H9 (cell line): ENCODE data around the gene MLLT3. TPM values are rescaled to one million over a fixed set of nuclear protein-coding genes. Genes with fewer than 3 reads are reported as not detected.
"Not testable (repeated sequence)": the region's sequence is repeated elsewhere in the genome, so short reads cannot be mapped to it uniquely, and the experiment has no call there.

Source experiments
- DNase-seq: peaks from one replicate; pipeline ENCODE4 v3.0.0-alpha.2; 2017
- H2AFZ ChIP-seq: one replicate; pipeline ENCODE4 v1.6.1; 2013; ENCODE audit warnings: mild to moderate bottlenecking, low read length, control low read depth, moderate library complexity
- H2AK5ac ChIP-seq: 2 replicates; pipeline ENCODE4 v1.6.1; 2013; ENCODE audit warnings: low read length, control low read depth, mixed read lengths; ENCODE audit not compliant: insufficient read length
- H2BK120ac ChIP-seq: one replicate; pipeline ENCODE4 v1.6.1; 2013; ENCODE audit warnings: low read depth, mild to moderate bottlenecking, low read length, control low read depth, inconsistent platforms; ENCODE audit not compliant: poor library complexity, severe bottlenecking
- H2BK12ac ChIP-seq: 2 replicates; pipeline ENCODE4 v1.6.1; 2013; ENCODE audit warnings: low read length, control low read depth, mixed read lengths, low read depth; ENCODE audit not compliant: insufficient read length
- H2BK15ac ChIP-seq: 2 replicates; pipeline ENCODE4 v1.6.1; 2013; ENCODE audit warnings: low read depth, low read length, control low read depth
- H2BK20ac ChIP-seq: one replicate; pipeline ENCODE4 v1.6.1; 2013; ENCODE audit warnings: low read depth, mild to moderate bottlenecking, low read length, control low read depth, inconsistent platforms; ENCODE audit not compliant: poor library complexity, severe bottlenecking
- H2BK5ac ChIP-seq: 2 replicates; pipeline ENCODE4 v1.6.1; 2013; ENCODE audit warnings: low read length, control low read depth, mixed read lengths; ENCODE audit not compliant: insufficient read length
- H3K14ac ChIP-seq: 2 replicates; pipeline ENCODE4 v1.6.1; 2013; ENCODE audit warnings: low read length, control low read depth; ENCODE audit not compliant: insufficient read depth
- H3K18ac ChIP-seq: 2 replicates; pipeline ENCODE4 v1.6.1; 2013; ENCODE audit warnings: low read depth, mild to moderate bottlenecking, mixed read lengths, low read length, control low read depth; ENCODE audit not compliant: insufficient read length
- H3K23ac ChIP-seq: 2 replicates; pipeline ENCODE4 v1.6.1; 2013; ENCODE audit warnings: low read length, control low read depth, mixed read lengths, low read depth; ENCODE audit not compliant: insufficient read length
- H3K23me2 ChIP-seq: 2 replicates; pipeline ENCODE4 v1.6.1; 2013; ENCODE audit warnings: low read depth, mild to moderate bottlenecking, mixed read lengths, low read length, control low read depth; ENCODE audit not compliant: insufficient read length, poor library complexity, severe bottlenecking
- H3K27ac ChIP-seq: 2 replicates; pipeline ENCODE4 v1.5.1; 2013; ENCODE audit warnings: low read length, control low read depth, mixed read lengths, low read depth; ENCODE audit not compliant: insufficient read length
- H3K27me3 ChIP-seq: 2 replicates; pipeline ENCODE4 v1.6.1; 2013; ENCODE audit warnings: low read length, control low read depth, inconsistent platforms; ENCODE audit not compliant: insufficient read depth
- H3K4ac ChIP-seq: 2 replicates; pipeline ENCODE4 v1.6.1; 2013; ENCODE audit warnings: low read depth, mild to moderate bottlenecking, control low read depth, inconsistent platforms, low read length, moderate library complexity
- H3K4me1 ChIP-seq: 2 replicates; pipeline ENCODE4 v1.6.1; 2013; ENCODE audit warnings: low read length, control low read depth, inconsistent platforms; ENCODE audit not compliant: insufficient read depth
- H3K4me2 ChIP-seq: 2 replicates; pipeline ENCODE4 v1.6.1; 2013; ENCODE audit warnings: low read length, control low read depth, mixed read lengths; ENCODE audit not compliant: insufficient read length, insufficient read depth
- H3K56ac ChIP-seq: 2 replicates; pipeline ENCODE4 v1.6.1; 2013; ENCODE audit warnings: low read depth, mild to moderate bottlenecking, mixed read lengths, low read length, control low read depth; ENCODE audit not compliant: insufficient read length
- H3K79me1 ChIP-seq: 2 replicates; pipeline ENCODE4 v1.6.1; 2013; ENCODE audit warnings: low read depth, mild to moderate bottlenecking, moderate library complexity, low read length, control low read depth, inconsistent platforms; ENCODE audit not compliant: insufficient read depth, poor library complexity, severe bottlenecking
- H3K79me2 ChIP-seq: 2 replicates; pipeline ENCODE4 v1.6.1; 2013; ENCODE audit warnings: low read length, control low read depth, inconsistent platforms; ENCODE audit not compliant: insufficient read depth
- H3K9ac ChIP-seq: 2 replicates; pipeline ENCODE4 v1.6.1; 2013; ENCODE audit warnings: low read length, control low read depth, mixed read lengths; ENCODE audit not compliant: insufficient read length; ENCODE audit errors: extremely low read depth
- H3K9me3 ChIP-seq: one replicate; pipeline ENCODE4 v1.6.1; 2013; ENCODE audit warnings: low read depth, low read length, inconsistent platforms; ENCODE audit not compliant: control insufficient read depth
- H3T11ph ChIP-seq: one replicate; pipeline ENCODE4 v1.6.1; 2013; ENCODE audit warnings: mild to moderate bottlenecking, low read length, control low read depth, inconsistent platforms
- H4K20me1 ChIP-seq: one replicate; pipeline ENCODE4 v1.6.1; 2013; ENCODE audit not compliant: control insufficient read depth, insufficient read length, insufficient read depth
- H4K5ac ChIP-seq: 2 replicates; pipeline ENCODE4 v1.6.1; 2013; ENCODE audit warnings: low read depth, mild to moderate bottlenecking, mixed read lengths, low read length, control low read depth; ENCODE audit not compliant: insufficient read length
- H4K8ac ChIP-seq: replicated peaks from 2 replicates; pipeline ENCODE4 v1.6.1; 2013; ENCODE audit warnings: low read length, control low read depth, mixed read lengths, low read depth; ENCODE audit not compliant: insufficient read length
- H4K91ac ChIP-seq: 2 replicates; pipeline ENCODE4 v1.6.1; 2013; ENCODE audit warnings: low read depth, mild to moderate bottlenecking, moderate library complexity, mixed read lengths, low read length, control low read depth; ENCODE audit not compliant: insufficient read length
- H3K27ac Mint-ChIP-seq, 3 experiments: 2 replicates in 2 of 3; 3 replicates in 1 of 3; pipeline ENCODE4 v1.8.0; 2020 to 2021; ENCODE audit warnings: mixed read lengths in 3 of 3, mild to moderate bottlenecking in 1 of 3, moderate library complexity in 1 of 3
- H3K27me3 Mint-ChIP-seq: 2 replicates; pipeline ENCODE4 v1.8.0; 2021; ENCODE audit warnings: low read depth, mild to moderate bottlenecking, moderate library complexity, mixed read lengths
- H3K36me3 Mint-ChIP-seq, 3 experiments: 2 replicates in 2 of 3; 3 replicates in 1 of 3; pipeline ENCODE4 v1.8.0; 2020 to 2021; ENCODE audit warnings: low read depth in 3 of 3, mixed read lengths in 3 of 3; ENCODE audit not compliant: insufficient read depth in 1 of 3
- H3K4me1 Mint-ChIP-seq, 2 experiments: 2 replicates each; pipeline ENCODE4 v1.8.0; 2020; ENCODE audit warnings: mixed read lengths in 2 of 2
- H3K4me3 Mint-ChIP-seq, 2 experiments: 2 replicates in 1 of 2; 3 replicates in 1 of 2; pipeline ENCODE4 v1.8.0; 2020 to 2021; ENCODE audit warnings: mild to moderate bottlenecking in 2 of 2, mixed read lengths in 2 of 2, moderate library complexity in 1 of 2
- H3K9me3 Mint-ChIP-seq, 2 experiments: 2 replicates in 1 of 2; 3 replicates in 1 of 2; pipeline ENCODE4 v1.8.0; 2020; ENCODE audit warnings: mild to moderate bottlenecking in 2 of 2, mixed read lengths in 2 of 2, moderate library complexity in 1 of 2
- CTCF ChIP-seq: fragments of 200-600 bp; sonication (generic); conservative IDR thresholded peaks from 3 replicates; pipeline ENCODE4 v1.8.0; 2021; ENCODE audit warnings: antibody characterized with exemption, mild to moderate bottlenecking
- WGBS: extraction: QIAGEN DNeasy Blood & Tissue Kit; methylation state at CpG from one replicate; pipeline ENCODE4 v1.1.7; 2013; ENCODE audit warnings: missing lambda C conversion rate, low lambda C conversion rate, mixed read lengths; ENCODE audit not compliant: insufficient read length; ENCODE audit errors: extremely low coverage; 5-methylcytosine and 5-hydroxymethylcytosine counted together
- total RNA-seq: library from RNA; stranded (reverse); gene quantifications from 2 replicates; pipeline ENCODE4 v1.2.1, GENCODE V29; 2021

MLLT3 gene
- total RNA-seq, 1 experiment from 2014 or later = 3.9 TPM

- Histone ChIP-seq H2AK5ac (no peak overlapping the region), H3K18ac (no peak overlapping the region), H2BK15ac (no peak overlapping the region), H3K4me1 (no peaks in the 10 kb centered on the region), H4K91ac (no peak overlapping the region), H4K8ac (no peak overlapping the region), H3K4ac (no peak overlapping the region), H3K9me3 (no peaks in the 10 kb centered on the region), H3K23me2 (no peaks in the 10 kb centered on the region), H4K20me1 (no peaks in the 10 kb centered on the region), H3K23ac (no peak overlapping the region), H3K9ac (no peak overlapping the region), H2AFZ (no peak overlapping the region), H3K4me2 (no peak overlapping the region), H3K27ac (no peak overlapping the region), H3T11ph (no peak overlapping the region), H2BK12ac (no peak overlapping the region), H3K79me1 (no peaks in the 10 kb centered on the region), H2BK5ac (no peak overlapping the region), H3K14ac (no peak overlapping the region), H3K56ac (no peak overlapping the region), H2BK120ac (no peak overlapping the region), H2BK20ac (no peak overlapping the region), H3K79me2 (no peaks in the 10 kb centered on the region), H3K27me3 (no peaks in the 10 kb centered on the region), H4K5ac (no peak overlapping the region)
- H3K9me3 Mint-ChIP-seq = no peaks in the 10 kb centered on the region
- H3K4me1 Mint-ChIP-seq = peaks cover 3 to 4% of the 10 kb centered on the region in 2 experiments; a peak in 3 of 4 replicates
- no peak for DNase-seq
- no CpG with 5 or more reads among the region's 7 CpGs for WGBS
- TF ChIP-seq CTCF = no peak
- H3K36me3 Mint-ChIP-seq = no peaks in the 10 kb centered on the region; a peak in 1 of 7 replicates
- H3K27me3 Mint-ChIP-seq = peaks cover 65% of the 10 kb centered on the region
- H3K4me3 Mint-ChIP-seq = no peak overlapping the region
- no peak overlapping the region for H3K27ac Mint-ChIP-seq
These were observed 37.2 kb downstream of the MLLT3 start for GRCh38 chr9:20584968-20585643.

GRCh38 chr9:20583088-20583487, 39.2 kb downstream of the MLLT3 start:
- H3K4me2 ChIP-seq, H3K27ac ChIP-seq, H3K4me3 Mint-ChIP-seq, H2BK120ac ChIP-seq, H4K20me1 ChIP-seq, H3K79me1 ChIP-seq, H3K56ac ChIP-seq, H3K4me1 Mint-ChIP-seq, H2BK15ac ChIP-seq, H2BK5ac ChIP-seq, H2AK5ac ChIP-seq, H3K9me3 ChIP-seq, H4K91ac ChIP-seq, H3K18ac ChIP-seq, H3K9me3 Mint-ChIP-seq, H4K8ac ChIP-seq, H3T11ph ChIP-seq, H2BK20ac ChIP-seq, H3K23me2 ChIP-seq, H3K9ac ChIP-seq, H3K36me3 Mint-ChIP-seq, DNase-seq, H3K27ac Mint-ChIP-seq, H2AFZ ChIP-seq, H3K14ac ChIP-seq, H3K4me1 ChIP-seq, H4K5ac ChIP-seq, H3K27me3 ChIP-seq, H3K4ac ChIP-seq, H3K79me2 ChIP-seq, H2BK12ac ChIP-seq, H3K23ac ChIP-seq: not testable (repeated sequence)
- no CpG with 5 or more reads among the region's 4 CpGs for WGBS
- peaks cover 69% of the 10 kb centered on the region for H3K27me3 Mint-ChIP-seq
